ENCODE data around the gene TNFSF10.
"Not testable (repeated sequence)": the region's sequence is repeated elsewhere in the genome, so short reads cannot be mapped to it uniquely, and the experiment has no call there.

Gene TNFSF10

GRCh38 chr3:172543884-172544283 lies 20.7 kb upstream of the TNFSF10 start:
- DNase-seq (ENCODE audit: low spot score): no peak

GRCh38 chr3:172543419-172543818 lies 20.2 kb upstream of the TNFSF10 start:
- DNase-seq (ENCODE audit: low spot score): no peak

- DNase-seq (ENCODE audit: low spot score): no peak
Observed at GRCh38 chr3:172542999-172543398, 19.8 kb upstream of the TNFSF10 start.

GRCh38 chr3:172541945-172542488 lies 18.8 kb upstream of the TNFSF10 start:
- DNase-seq (ENCODE audit: low spot score): no peak

DNA sequence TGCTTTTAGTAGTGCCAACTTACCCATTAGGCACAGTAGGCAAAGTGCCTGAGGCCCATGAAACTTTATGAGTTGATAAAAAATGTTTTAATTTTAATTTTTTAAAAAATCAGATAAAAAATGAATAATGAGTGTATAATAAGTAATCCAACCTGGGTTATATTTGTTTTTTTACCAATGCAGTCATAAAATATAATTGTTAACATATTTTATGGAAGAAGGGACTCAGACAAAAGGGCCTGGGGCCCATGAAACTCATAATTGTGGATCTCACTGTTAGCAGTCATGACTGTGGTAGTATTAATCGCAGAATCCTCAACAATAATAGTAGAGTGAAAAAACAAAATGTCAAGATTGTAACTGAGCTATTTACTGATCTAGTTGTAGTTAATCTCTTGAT lies 16.8 kb upstream of the TNFSF10 start:
- no peak for DNase-seq (ENCODE audit: low spot score)

DNA sequence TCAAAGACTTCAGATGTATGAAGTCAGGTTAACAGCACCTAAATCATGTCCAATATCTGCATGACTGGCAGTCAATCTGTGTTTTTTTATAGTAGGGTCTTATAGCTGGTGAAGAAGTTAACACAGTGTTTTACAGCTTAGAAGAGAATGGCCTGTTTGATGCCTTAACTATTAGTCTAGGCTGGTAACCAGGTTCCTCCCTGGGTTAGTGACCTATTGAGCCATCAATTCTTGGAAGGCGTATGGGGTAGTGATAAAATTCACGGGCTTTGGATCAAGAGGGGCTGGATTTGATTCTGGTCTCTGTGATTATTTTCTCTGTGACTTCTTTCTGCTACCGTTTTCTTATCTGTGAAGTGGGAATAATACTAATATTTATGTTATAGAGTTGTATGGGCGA lies 16.0 kb upstream of the TNFSF10 start:
- no peak for DNase-seq (ENCODE audit: low spot score)

GRCh38 chr3:172538368-172539151 lies 15.3 kb upstream of the TNFSF10 start:
- DNase-seq (ENCODE audit: low spot score): no peak

DNA sequence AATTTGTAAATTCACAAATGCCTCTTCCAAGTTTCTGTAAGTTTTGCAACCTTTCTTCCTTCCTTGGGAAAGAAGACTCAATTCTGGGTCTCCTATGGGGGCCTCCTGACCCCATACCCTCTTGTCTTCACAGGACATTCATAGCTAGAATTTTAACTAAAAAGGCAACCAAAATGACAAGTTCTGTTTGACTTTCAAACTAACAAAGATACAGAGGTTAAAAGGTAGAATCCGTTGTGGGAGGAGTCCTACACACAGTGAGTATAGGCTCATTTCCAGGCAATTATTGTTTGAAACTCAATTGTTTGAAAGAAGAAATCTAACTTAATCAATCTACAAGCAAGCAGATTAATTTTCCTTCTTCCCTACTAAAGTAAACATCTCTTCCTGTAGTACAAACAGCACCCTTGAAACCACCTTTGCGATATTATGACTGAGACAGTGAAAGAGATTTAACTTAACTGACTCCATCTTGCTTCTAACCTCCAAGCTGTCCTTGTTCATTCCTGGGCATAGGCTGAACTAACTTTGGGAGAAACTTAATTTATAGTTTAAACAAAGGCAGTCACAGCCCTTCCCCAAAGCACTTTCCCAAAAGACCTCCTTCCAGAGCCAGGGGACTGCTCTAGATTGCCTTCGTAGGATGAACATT lies 14.4 kb upstream of the TNFSF10 start:
- no peak for DNase-seq (ENCODE audit: low spot score)

GRCh38 chr3:172536993-172537419 lies 13.8 kb upstream of the TNFSF10 start:
- DNase-seq (ENCODE audit: low spot score): no peak

DNA sequence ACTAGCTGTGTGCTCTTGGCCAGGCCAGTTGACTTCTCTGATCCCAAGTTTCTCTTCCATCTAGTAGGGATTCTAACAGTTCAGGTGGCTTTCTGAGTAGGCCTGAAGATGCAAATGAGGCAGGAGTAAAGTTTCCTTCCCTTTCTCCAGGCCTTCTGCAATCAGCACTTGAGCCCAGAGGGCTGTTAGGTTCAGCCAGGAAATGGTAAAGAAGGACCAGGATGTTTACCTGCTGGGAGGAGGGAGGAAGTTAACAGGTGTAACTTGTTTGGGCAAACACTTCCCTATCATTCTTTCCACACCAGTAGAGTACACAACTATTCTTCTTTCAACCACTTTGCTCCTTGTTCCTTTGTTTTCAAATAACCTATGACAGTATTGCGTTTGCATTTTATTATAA lies 13.3 kb upstream of the TNFSF10 start:
- DNase-seq (ENCODE audit: low spot score): no peak

- no peak for DNase-seq (ENCODE audit: low spot score)
Observed at GRCh38 chr3:172530566-172530965, 7.3 kb upstream of the TNFSF10 start.

DNA sequence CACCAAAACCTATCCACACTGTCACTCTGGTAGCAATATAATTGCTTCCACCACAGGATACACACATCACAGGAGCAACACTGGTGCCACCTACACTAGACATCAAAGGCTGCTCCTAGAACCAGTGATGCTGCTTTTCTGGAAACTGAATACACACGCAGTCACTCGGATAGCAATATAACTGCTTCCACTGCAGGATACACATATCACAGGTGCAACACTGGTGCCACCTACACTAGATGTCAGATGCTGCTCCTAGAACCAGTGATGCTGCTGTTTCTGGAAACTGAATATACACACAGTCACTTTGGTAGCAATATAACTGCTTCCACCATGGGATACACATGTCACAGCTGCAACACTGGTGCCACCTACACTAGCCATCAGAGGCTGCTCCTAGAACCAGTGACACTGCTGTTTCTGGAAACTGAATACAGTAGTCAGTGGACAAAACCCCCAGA lies 6.9 kb upstream of the TNFSF10 start:
- no peak for DNase-seq (ENCODE audit: low spot score)

- no peak for DNase-seq (ENCODE audit: low spot score)
Observed at GRCh38 chr3:172528677-172529076, 5.4 kb upstream of the TNFSF10 start.

GRCh38 chr3:172527306-172527705 lies 4.1 kb upstream of the TNFSF10 start:
- no peak for DNase-seq (ENCODE audit: low spot score)

DNA sequence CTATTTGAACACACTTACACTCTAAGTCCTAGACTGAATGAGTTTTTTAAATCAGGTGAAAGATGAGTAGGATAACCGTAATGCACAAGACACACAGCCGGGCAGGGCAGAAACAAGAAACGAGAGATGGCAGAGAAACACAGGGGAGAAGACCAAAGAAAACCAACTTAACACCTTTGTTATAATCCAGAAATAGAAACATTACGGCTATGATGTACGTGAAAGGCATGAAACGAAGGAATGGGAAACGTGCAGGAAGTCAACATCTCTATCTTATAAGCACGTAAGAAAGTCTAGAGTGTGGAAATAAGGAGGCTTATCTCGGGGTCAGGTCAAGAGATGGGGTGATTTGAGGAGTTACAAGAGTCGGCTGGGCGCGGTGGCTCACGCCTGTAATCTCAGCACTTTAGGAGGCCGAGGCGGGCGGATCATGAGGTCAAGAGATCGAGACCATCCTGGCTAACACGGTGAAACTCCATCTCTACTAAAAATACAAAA lies 1.9 kb upstream of the TNFSF10 start:
- no peak for DNase-seq (ENCODE audit: low spot score)

DNA sequence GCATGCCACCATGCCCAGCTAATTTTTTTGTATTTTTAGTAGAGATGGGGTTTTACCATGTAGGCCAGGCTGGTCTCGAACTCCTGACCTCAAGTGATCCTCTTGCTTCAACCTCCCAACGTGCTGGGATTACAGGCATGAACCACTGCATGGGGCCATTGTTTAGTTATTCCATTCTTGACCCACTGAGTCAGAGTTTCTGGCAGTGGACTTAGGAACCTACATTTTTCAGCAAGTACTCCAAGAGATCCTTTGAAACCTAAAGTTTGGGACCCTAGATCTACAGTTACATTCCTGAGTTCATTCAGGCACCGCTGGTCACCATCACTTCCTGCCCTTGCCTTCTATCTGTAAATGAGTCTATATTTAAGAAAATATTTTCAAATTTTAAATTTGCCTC lies 1.4 kb upstream of the TNFSF10 start:
- DNase-seq (ENCODE audit: low spot score): no peak

GRCh38 chr3:172521837-172522726 lies 1.1 kb downstream of the TNFSF10 start:
- DNase-seq (ENCODE audit: low spot score): not testable (repeated sequence)

DNA sequence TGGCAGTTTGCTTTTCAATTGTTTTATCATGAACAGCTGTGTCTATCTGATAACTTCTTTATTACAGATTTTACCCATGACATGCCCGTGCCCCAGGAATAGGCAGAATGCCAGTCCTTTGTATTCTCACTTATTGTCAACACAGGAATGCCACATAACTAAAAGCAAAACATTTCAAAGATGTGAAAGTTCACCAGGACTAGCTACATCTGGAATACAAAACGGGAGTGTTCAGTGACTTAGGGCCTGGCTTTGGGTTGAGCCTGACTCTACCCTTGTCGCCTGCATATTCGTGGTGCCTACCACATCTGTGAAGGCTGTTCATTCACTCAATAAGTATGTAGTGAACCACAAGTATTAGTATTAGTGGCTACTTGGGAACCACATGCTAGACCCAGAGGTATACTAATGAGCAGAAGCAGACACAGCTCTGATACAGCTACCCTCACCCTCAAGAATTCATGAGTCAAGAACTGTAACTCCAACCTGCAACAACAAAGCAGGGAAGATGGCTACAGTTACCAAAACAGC lies 2.9 kb downstream of the TNFSF10 start:
- no peak for DNase-seq (ENCODE audit: low spot score)

- DNase-seq (ENCODE audit: low spot score): no peak
Observed at GRCh38 chr3:172519740-172520139, 3.5 kb downstream of the TNFSF10 start.

- no peak for DNase-seq (ENCODE audit: low spot score)
Observed at GRCh38 chr3:172518929-172519640, 4.1 kb downstream of the TNFSF10 start.

GRCh38 chr3:172517859-172518466 lies 5.3 kb downstream of the TNFSF10 start:
- no peak for DNase-seq (ENCODE audit: low spot score)

Measured in germinal center (tissue), 1 donor.